GM18861 (cell line): Measurements from ENCODE around the gene LACC1.

Experiments used
- ATAC-seq: cut with Tn5 transposase; IDR thresholded peaks from one replicate; pipeline ENCODE4 v1.9.1; 2021; ENCODE audit not compliant: unreplicated experiment

Gene LACC1

DNA sequence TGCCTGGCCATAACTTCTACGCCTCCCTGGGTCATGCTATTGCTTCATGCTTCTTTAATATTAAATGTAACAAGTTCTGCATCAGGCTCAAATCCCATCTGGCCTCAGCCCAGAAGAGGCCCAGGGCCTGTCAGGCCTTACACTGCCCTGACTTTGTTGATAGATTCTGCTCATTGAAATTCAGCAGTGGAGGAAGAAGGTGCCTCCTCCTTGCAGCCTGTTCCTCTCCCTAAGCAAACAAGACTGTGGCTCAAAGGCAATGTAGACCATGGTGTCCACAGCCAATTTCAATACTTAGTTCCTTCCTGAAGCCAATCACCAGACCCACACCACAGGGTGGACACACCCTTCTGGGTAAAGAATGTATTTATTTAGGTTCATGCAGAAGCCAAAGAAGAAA is 59.4 kb downstream of the LACC1 start:
- no peak for ATAC-seq

DNA sequence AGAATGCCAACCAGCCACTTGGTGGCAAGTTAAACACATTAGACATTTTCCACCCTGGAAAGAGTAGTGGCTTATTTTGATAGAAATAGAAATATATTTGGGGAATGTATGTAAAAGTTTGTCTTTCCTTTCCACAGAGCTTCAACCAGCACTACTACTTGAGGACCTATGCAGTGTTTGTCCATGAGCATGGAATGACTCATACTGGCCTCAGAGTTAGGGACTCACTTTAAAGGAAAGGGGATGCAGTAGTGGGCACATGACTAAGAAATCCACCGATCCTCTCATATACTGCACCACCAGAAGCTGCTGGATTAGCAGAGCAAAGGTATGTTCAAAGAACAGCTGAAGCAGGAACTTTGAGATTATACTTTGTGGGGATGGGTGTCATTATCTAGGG is 62.6 kb downstream of the LACC1 start:
- ATAC-seq = no peak
